K562 (cell line): ENCODE measurements around the gene GRAPL. TPM values are rescaled to one million over a fixed set of nuclear protein-coding genes. Genes with fewer than 3 reads are reported as not detected.
"Not testable (repeated sequence)": the region's sequence is repeated elsewhere in the genome, so short reads cannot be mapped to it uniquely, and the experiment has no call there.

ENCODE experiments used
- ATAC-seq: fragments of 200-7000 bp; cut with Tn5 transposase; 3 replicates; pipeline ENCODE4 v1.9.1; 2020; ENCODE audit warnings: moderate library complexity
- BruUV-seq: library from RNA; stranded (reverse); fragments of 400-500 nt; replicated peaks from 2 replicates; lab custom pipeline; 2021; lab: Mats Ljungman, UMichigan
- CTCF ChIA-PET: fragments of 300-600 bp; formaldehyde crosslinking; extraction: SDS; loops from one replicate; lab custom pipeline; 2021; ENCODE audit warnings: low intra/inter-chr PET ratio; lab: Yijun Ruan, JAX
- POLR2A ChIA-PET: fragments of 300-600, 350-650 bp; sonication (Branson Sonifier 250); formaldehyde crosslinking; extraction: SDS; loops from one replicate; lab custom pipeline; 2021; ENCODE audit warnings: antibody characterized with exemption, inconsistent platforms; lab: Yijun Ruan, JAX
- DNase-seq, 4 experiments: peaks; one replicate each; pipeline versions ENCODE4 v3.0.0 to v3.0.0-alpha.2; 2011 to 2018; ENCODE audit warnings: low spot score in 3 of 4, mixed read lengths in 3 of 4; ENCODE audit errors: extremely low read depth in 1 of 4
- FAIRE-seq: peaks from 2 replicates; lab custom pipeline; 2011; peaks lifted over from hg19 to GRCh38; lab: Jason Lieb, UNC
- H2AFZ ChIP-seq: 2 replicates; pipeline ENCODE4 v1.6.0; 2011; ENCODE audit warnings: low read depth, low read length, control low read depth, inconsistent platforms
- H3K27ac ChIP-seq: fragments of 200-600 bp; 3 replicates; pipeline ENCODE4 v1.8.0; 2011; ENCODE audit warnings: low read depth, mild to moderate bottlenecking, control low read depth, inconsistent platforms, low read length, moderate library complexity, mixed read lengths; ENCODE audit errors: extremely low read depth
- H3K27me3 ChIP-seq, 2 experiments: fragments of 300-600 bp in 1 of 2; 2 replicates in 1 of 2; 3 replicates in 1 of 2; pipeline versions ENCODE4 v1.6.0 to v1.8.0; 2011; ENCODE audit warnings: inconsistent platforms in 2 of 2, low read length in 2 of 2, mild to moderate bottlenecking in 1 of 2, mixed read lengths in 1 of 2, moderate library complexity in 1 of 2; ENCODE audit not compliant: control insufficient read depth in 2 of 2, insufficient read depth in 2 of 2
- H3K36me3 ChIP-seq: fragments of 300-600 bp; 3 replicates; pipeline ENCODE4 v1.8.0; 2011; ENCODE audit warnings: mild to moderate bottlenecking, low read length, inconsistent platforms; ENCODE audit not compliant: control insufficient read depth, insufficient read depth
- H3K4me1 ChIP-seq, 2 experiments: fragments of 200-600 bp in 1 of 2; replicated peaks in 1 of 2; 2 replicates in 1 of 2; 3 replicates in 1 of 2; pipeline versions ENCODE4 v1.5.1 to v1.8.0; 2011; ENCODE audit warnings: inconsistent platforms in 2 of 2, low read length in 2 of 2, mild to moderate bottlenecking in 1 of 2, mixed read lengths in 1 of 2, moderate library complexity in 1 of 2; ENCODE audit not compliant: control insufficient read depth in 2 of 2, insufficient read depth in 2 of 2
- H3K4me2 ChIP-seq: 2 replicates; pipeline ENCODE4 v1.6.1; 2011; ENCODE audit warnings: low read length, control low read depth, inconsistent platforms, mixed read lengths; ENCODE audit not compliant: insufficient read depth
- H3K4me3 ChIP-seq: fragments of 200-600 bp; sonication (generic), shearing (Covaris generic); 2 replicates; pipeline ENCODE4 v1.5.1; 2016; ENCODE audit warnings: control low read depth, inconsistent platforms
- H3K79me2 ChIP-seq: fragments of 200-600 bp; 3 replicates; pipeline ENCODE4 v1.8.0; 2011; ENCODE audit warnings: low read length, inconsistent platforms; ENCODE audit not compliant: control insufficient read depth, insufficient read depth
- H3K9ac ChIP-seq, 2 experiments: 2 replicates each; pipeline versions ENCODE4 v1.6.0 to v1.6.1; 2011; ENCODE audit warnings: low read depth in 2 of 2, low read length in 2 of 2, control low read depth in 1 of 2, inconsistent platforms in 1 of 2, mild to moderate bottlenecking in 1 of 2, mixed read lengths in 1 of 2; ENCODE audit not compliant: insufficient read depth in 1 of 2
- H3K9me1 ChIP-seq: one replicate; pipeline ENCODE4 v1.6.0; 2011; ENCODE audit warnings: inconsistent platforms, mild to moderate bottlenecking, low read length, moderate library complexity; ENCODE audit not compliant: control insufficient read depth, insufficient read depth
- H3K9me3 ChIP-seq: replicated peaks from 2 replicates; pipeline ENCODE4 v1.5.1; 2011; ENCODE audit warnings: low read depth, low read length, inconsistent platforms; ENCODE audit not compliant: control insufficient read depth, insufficient read depth
- H4K20me1 ChIP-seq: replicated peaks from 2 replicates; pipeline ENCODE4 v1.6.1; 2011; ENCODE audit warnings: low read length, inconsistent platforms, mixed read lengths; ENCODE audit not compliant: control insufficient read depth, insufficient read depth
- PHF8 ChIP-seq: fragments of 200-600 bp; sonication (generic); IDR thresholded peaks from 2 replicates; pipeline ENCODE4 v1.6.1; 2012; ENCODE audit warnings: mixed run types, mild to moderate bottlenecking, inconsistent platforms, low read length, moderate library complexity, borderline replicate concordance
- WGBS: fragments of 100-300 bp; shearing (Covaris generic); methylation state at CpG from one replicate; pipeline ENCODE4 v1.1.6; 2016; ENCODE audit warnings: low coverage, mixed read lengths; ENCODE audit not compliant: insufficient coverage; ENCODE audit errors: missing lambda C conversion rate; 5-methylcytosine and 5-hydroxymethylcytosine counted together
- in situ Hi-C: fragments of 300-500 bp; cut with MboI; formaldehyde crosslinking; loops from 4 replicates; pipeline ENCODE4 v1.15.0; 2018; ENCODE audit warnings: inconsistent platforms, mixed read lengths
- intact Hi-C: fragments of 100-400 bp; cut with micrococcal nuclease; formaldehyde crosslinking; loops from 2 replicates; pipeline ENCODE4 v1.14.2; 2022
- polyA plus RNA-seq, 8 experiments: library from polyadenylated mRNA; depleted of rRNA in 4 of 8; stranded (reverse) in 5 of 8; unstranded in 3 of 8; fragments of >200 nt; fragmentation: Nextera tagmentation in 2 of 8; fragmentation: Illumina TruSeq in 1 of 8; extraction: Ambion mirVana in 2 of 8; extraction: Trizol in 1 of 8; gene quantifications; 2 replicates each; pipeline versions ENCODE4 v1.2.1 to v1.2.3, GENCODE V29; 2011 to 2014; ENCODE audit warnings: inconsistent platforms in 1 of 8, missing spikeins in 1 of 8
- total RNA-seq, 7 experiments: library from RNA; depleted of rRNA in 6 of 7; stranded (reverse); fragments of >200 nt in 6 of 7; fragmentation: Illumina TruSeq in 2 of 7; extraction: Trizol in 2 of 7; gene quantifications; 2 replicates each; pipeline versions ENCODE4 v1.2.1 to v1.2.3, GENCODE V29; 2011 to 2021; ENCODE audit warnings: low replicate concordance in 1 of 7

The GRAPL gene
- total and polyA plus RNA-seq, 9 of the 15 experiments (the other 6 are each of a cell fraction or from before 2014, with no cell fraction given) = 0.22 TPM; not detected in 8

GRCh38 chr17:19196382-19197204 lies 69.2 kb downstream of the GRAPL start:
- H3K4me3 ChIP-seq = 0 out of 2 replicates have a peak overlapping the region, but pooled peaks have one; percentile 27
- peak overlapping the region in 1 of 2 experiments; percentile 76; a peak in 2 of 4 replicates for H3K9ac ChIP-seq
- H3K27me3 ChIP-seq, in situ Hi-C loops, intact Hi-C loops, POLR2A ChIA-PET, DNase-seq, H3K36me3 ChIP-seq, H3K4me2 ChIP-seq, FAIRE-seq, H3K9me3 ChIP-seq, H3K79me2 ChIP-seq, H3K27ac ChIP-seq, BruUV-seq, CTCF ChIA-PET, H3K9me1 ChIP-seq, H4K20me1 ChIP-seq, H3K4me1 ChIP-seq: not testable (repeated sequence)
- 2% methylated on average over 8 of the region's 33 CpGs for WGBS
- H2AFZ ChIP-seq = peak overlapping the region; percentile 84; the same call in 1 of the 2 replicates
- peak; percentile 99 for ATAC-seq
- peak; percentile 13; the same call in 1 of the 2 replicates for TF ChIP-seq PHF8
- TF ChIP-seq, all 486 proteins: peak for 1; not testable (repeated sequence) for 485

GRCh38 chr17:19202448-19202847 lies 75.1 kb downstream of the GRAPL start:
- CTCF ChIA-PET, H3K36me3 ChIP-seq, H4K20me1 ChIP-seq, DNase-seq, intact Hi-C loops, in situ Hi-C loops, H3K27me3 ChIP-seq, H3K9me1 ChIP-seq, H2AFZ ChIP-seq, H3K79me2 ChIP-seq, FAIRE-seq, H3K9ac ChIP-seq, H3K9me3 ChIP-seq, H3K27ac ChIP-seq, H3K4me1 ChIP-seq, BruUV-seq, POLR2A ChIA-PET, H3K4me2 ChIP-seq, H3K4me3 ChIP-seq: not testable (repeated sequence)
- peak; percentile 99 for ATAC-seq
- no CpG with 5 or more reads among the region's 20 CpGs for WGBS

GRCh38 chr17:19203429-19203828 lies 76.0 kb downstream of the GRAPL start:
- H2AFZ ChIP-seq, H3K9me1 ChIP-seq, FAIRE-seq, POLR2A ChIA-PET, BruUV-seq, H3K27ac ChIP-seq, H3K9me3 ChIP-seq, DNase-seq, H3K27me3 ChIP-seq, in situ Hi-C loops, CTCF ChIA-PET, H3K4me1 ChIP-seq, H3K79me2 ChIP-seq, H3K9ac ChIP-seq, intact Hi-C loops, H4K20me1 ChIP-seq, H3K36me3 ChIP-seq, H3K4me2 ChIP-seq, H3K4me3 ChIP-seq: not testable (repeated sequence)
- ATAC-seq = peak; percentile 30; the same call in 1 of the 3 replicates
- no CpG with 5 or more reads among the region's 3 CpGs for WGBS
